ENCODE measurements around the gene PCSK6. TPM values are rescaled to one million over a fixed set of nuclear protein-coding genes. Genes with fewer than 3 reads are reported as not detected.
"Not testable (repeated sequence)": the region's sequence is repeated elsewhere in the genome, so short reads cannot be mapped to it uniquely, and the experiment has no call there.

PCSK6 gene
- total and polyA plus RNA-seq, 2 donors from 2014 or later: 3.8 to 7.3 TPM

DNA sequence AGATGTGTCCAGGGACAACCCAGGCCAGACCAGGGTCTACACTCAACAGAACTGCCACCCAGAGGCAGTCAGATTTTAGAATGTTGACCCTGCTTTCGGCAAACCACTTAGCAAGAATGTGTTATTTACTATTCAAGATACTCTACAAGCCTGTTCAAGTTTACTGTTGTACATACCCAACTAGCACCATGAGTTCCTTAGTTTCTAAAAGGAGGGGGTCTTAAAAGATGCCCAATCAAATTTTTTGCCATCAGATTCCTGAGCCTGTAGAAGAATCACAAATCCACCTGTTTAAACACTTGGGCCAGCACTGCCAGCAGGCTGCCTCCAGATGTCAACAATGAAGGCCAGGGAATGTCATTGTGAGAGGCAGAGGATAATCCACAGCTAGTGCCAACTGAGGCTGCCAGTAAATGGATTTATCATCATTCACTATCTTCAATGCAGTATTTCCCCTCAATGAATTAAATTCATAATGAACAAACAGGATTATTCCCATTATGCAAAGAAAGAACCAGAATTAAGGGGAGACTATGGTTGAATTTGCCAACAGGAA is 150.9 kb downstream of the PCSK6 start:
- Histone ChIP-seq H3K36me3 (ENCODE audit: control insufficient read depth in 2 of 3, insufficient read depth in 3 of 3, low read length in 3 of 3) (no peaks in the 10 kb centered on the region), H3K4me3 (ENCODE audit: low read length in 3 of 3) (no peak overlapping the region), H3K9me3 (ENCODE audit: control insufficient read depth in 2 of 3, insufficient read depth in 1 of 3, low read length in 3 of 3) (no peaks in the 10 kb centered on the region), H3K4me1 (ENCODE audit: control insufficient read depth in 2 of 3, insufficient read depth in 2 of 3, low read depth in 1 of 3, low read length in 3 of 3) (no peaks in the 10 kb centered on the region), H3K27me3 (ENCODE audit: control insufficient read depth, insufficient read depth, low read length) (no peaks in the 10 kb centered on the region), H3K27ac (ENCODE audit: low read depth in 2 of 2, low read length in 2 of 2) (no peak overlapping the region), H3K9ac (ENCODE audit: low read length in 3 of 3) (no peak overlapping the region)
- FAIRE-seq (no peak), DNase-seq (peak in 1 of 5 donors; percentile 2)
- TF ChIP-seq, protein P1, sequence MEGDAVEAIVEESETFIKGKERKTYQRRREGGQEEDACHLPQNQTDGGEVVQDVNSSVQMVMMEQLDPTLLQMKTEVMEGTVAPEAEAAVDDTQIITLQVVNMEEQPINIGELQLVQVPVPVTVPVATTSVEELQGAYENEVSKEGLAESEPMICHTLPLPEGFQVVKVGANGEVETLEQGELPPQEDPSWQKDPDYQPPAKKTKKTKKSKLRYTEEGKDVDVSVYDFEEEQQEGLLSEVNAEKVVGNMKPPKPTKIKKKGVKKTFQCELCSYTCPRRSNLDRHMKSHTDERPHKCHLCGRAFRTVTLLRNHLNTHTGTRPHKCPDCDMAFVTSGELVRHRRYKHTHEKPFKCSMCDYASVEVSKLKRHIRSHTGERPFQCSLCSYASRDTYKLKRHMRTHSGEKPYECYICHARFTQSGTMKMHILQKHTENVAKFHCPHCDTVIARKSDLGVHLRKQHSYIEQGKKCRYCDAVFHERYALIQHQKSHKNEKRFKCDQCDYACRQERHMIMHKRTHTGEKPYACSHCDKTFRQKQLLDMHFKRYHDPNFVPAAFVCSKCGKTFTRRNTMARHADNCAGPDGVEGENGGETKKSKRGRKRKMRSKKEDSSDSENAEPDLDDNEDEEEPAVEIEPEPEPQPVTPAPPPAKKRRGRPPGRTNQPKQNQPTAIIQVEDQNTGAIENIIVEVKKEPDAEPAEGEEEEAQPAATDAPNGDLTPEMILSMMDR (IDR thresholded peaks at IDR 0.05; ENCODE audit: borderline replicate concordance, extremely low read depth, insufficient read depth): no peak
- intact Hi-C loops (cut with DNase I): no loop called here

DNA sequence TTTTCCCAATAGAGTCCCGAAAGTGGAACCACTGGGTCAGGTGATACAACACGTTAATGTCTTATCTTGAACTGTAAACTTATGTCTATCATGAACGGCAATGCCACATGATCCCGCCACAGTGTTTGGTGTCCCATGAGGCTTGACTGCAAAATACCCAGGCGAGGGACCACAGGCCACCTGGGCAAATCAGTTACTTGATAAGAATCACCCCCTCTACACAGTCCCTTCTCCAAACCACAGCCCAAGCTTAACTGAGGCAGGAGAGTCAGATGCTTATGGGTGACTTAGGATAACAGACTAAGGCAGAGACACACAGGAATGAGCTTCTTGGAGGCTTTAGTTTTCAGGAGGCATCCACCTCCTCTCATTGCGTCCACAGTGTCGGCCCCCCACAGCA is 151.5 kb downstream of the PCSK6 start:
- FAIRE-seq (no peak), DNase-seq (peak in 1 of 5 donors; percentile 19)
- Histone ChIP-seq H3K9ac (ENCODE audit: low read length in 3 of 3) (no peak overlapping the region), H3K9me3 (ENCODE audit: control insufficient read depth in 2 of 3, insufficient read depth in 1 of 3, low read length in 3 of 3) (no peaks in the 10 kb centered on the region), H3K4me3 (ENCODE audit: low read length in 3 of 3) (no peak overlapping the region), H3K36me3 (ENCODE audit: control insufficient read depth in 2 of 3, insufficient read depth in 3 of 3, low read length in 3 of 3) (no peaks in the 10 kb centered on the region), H3K4me1 (ENCODE audit: control insufficient read depth in 2 of 3, insufficient read depth in 2 of 3, low read depth in 1 of 3, low read length in 3 of 3) (no peaks in the 10 kb centered on the region), H3K27me3 (ENCODE audit: control insufficient read depth, insufficient read depth, low read length) (no peaks in the 10 kb centered on the region), H3K27ac (ENCODE audit: low read depth in 2 of 2, low read length in 2 of 2) (no peak overlapping the region)
- TF ChIP-seq, protein P1 (IDR thresholded peaks at IDR 0.05; ENCODE audit: borderline replicate concordance, extremely low read depth, insufficient read depth): no peak
- intact Hi-C loops (cut with DNase I): no loop called here

DNA sequence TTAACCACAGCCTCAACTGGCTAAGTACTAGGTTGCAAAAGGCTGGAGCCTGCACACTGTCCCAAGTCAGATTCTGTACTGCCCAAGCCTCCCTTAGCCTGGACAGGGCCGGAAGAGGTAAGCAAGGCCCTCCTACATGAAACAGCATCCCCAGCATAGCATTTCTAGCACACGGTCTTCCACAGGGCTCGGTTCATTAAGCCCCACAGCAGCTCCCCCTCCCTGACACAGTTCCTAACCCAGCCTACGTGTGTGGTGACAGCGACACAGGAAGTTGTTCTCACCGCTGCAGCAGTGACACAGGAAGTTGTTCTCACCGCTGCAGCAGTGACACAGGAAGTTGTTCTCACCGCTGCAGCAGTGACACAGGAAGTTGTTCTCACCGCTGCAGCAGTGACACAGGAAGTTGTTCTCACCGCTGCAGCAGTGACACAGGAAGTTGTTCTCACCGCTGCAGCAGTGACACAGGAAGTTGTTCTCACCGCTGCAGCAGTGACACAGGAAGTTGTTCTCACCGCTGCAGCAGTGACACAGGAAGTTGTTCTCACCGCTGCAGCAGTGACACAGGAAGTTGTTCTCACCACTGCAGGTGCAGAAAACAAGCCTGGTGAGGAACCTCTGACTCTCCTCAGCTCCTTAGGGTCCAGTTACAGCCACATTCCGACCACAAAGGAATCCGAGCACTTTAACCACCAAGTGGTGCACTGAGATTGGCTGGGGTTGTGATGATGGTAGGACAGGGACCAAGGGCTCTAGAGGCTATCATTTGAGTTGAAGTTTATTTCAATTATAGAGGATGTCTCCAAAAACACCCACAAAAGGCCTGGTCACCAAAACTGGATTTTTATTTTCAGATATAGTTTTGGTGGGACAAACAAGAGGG is 155.4 kb downstream of the PCSK6 start:
- H3K27me3 ChIP-seq (ENCODE audit: control insufficient read depth, insufficient read depth, low read length); H3K4me3 ChIP-seq (ENCODE audit: low read length in 3 of 3); H3K9me3 ChIP-seq (ENCODE audit: control insufficient read depth in 2 of 3, insufficient read depth in 1 of 3, low read length in 3 of 3); H3K4me1 ChIP-seq (ENCODE audit: control insufficient read depth in 2 of 3, insufficient read depth in 2 of 3, low read depth in 1 of 3, low read length in 3 of 3); intact Hi-C loops (cut with DNase I); H3K27ac ChIP-seq (ENCODE audit: low read depth in 2 of 2, low read length in 2 of 2); H3K36me3 ChIP-seq (ENCODE audit: control insufficient read depth in 2 of 3, insufficient read depth in 3 of 3, low read length in 3 of 3); FAIRE-seq; H3K9ac ChIP-seq (ENCODE audit: low read length in 3 of 3): not testable (repeated sequence)
- peak in 1 of 5 donors; percentile 15 for DNase-seq

- H3K27ac ChIP-seq (ENCODE audit: low read depth in 2 of 2, low read length in 2 of 2): no peak overlapping the region
- intact Hi-C loops (cut with DNase I): no loop called here
- H3K4me1 ChIP-seq (ENCODE audit: control insufficient read depth in 2 of 3, insufficient read depth in 2 of 3, low read depth in 1 of 3, low read length in 3 of 3): no peaks in the 10 kb centered on the region
- DNase-seq: peak in 1 of 5 donors; percentile 65
- H3K4me3 ChIP-seq (ENCODE audit: low read length in 3 of 3): no peak overlapping the region
- H3K36me3 ChIP-seq (ENCODE audit: control insufficient read depth in 2 of 3, insufficient read depth in 3 of 3, low read length in 3 of 3): no peaks in the 10 kb centered on the region
- H3K9ac ChIP-seq (ENCODE audit: low read length in 3 of 3): no peak overlapping the region
- H3K9me3 ChIP-seq (ENCODE audit: control insufficient read depth in 2 of 3, insufficient read depth in 1 of 3, low read length in 3 of 3): no peaks in the 10 kb centered on the region
- TF ChIP-seq, protein P1 (IDR thresholded peaks at IDR 0.05; ENCODE audit: borderline replicate concordance, extremely low read depth, insufficient read depth): no peak
- no peaks in the 10 kb centered on the region for H3K27me3 ChIP-seq (ENCODE audit: control insufficient read depth, insufficient read depth, low read length)
- no peak for FAIRE-seq
Observed at GRCh38 chr15:101332061-101332467, 157.4 kb downstream of the PCSK6 start.
